COLO668 (cell line): ENCODE measurements around the gene KRT79.
A peak's percentile ranks its signal among the peaks of the same experiment; 100 is the strongest.
"Not testable (repeated sequence)": the region's sequence is repeated elsewhere in the genome, so short reads cannot be mapped to it uniquely, and the experiment has no call there.

Experiments
- DNase-seq: peaks from one replicate; lab custom pipeline; 2025; ENCODE audit not compliant: unreplicated experiment; lab: John Stamatoyannopoulos, UW

Gene KRT79

DNA sequence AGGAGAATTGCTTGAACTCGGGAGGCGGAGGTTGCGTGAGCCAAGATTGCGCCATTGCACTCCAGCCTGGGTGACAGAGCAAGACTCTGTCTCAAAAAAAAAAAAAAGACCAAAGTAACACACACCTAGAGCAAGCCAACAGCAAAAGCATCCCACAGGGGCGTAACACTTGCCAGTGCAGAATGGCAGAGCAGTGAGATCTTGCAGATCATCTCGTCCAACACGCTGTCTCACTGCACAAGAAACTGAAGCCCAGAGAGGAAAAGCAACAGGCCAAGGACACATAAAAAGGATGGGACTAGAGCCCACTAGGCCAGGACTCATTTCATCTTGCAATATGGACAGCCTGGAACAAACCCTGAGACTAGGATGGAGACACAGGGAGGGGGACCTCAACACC, 27.4 kb upstream of the KRT79 start:
- DNase-seq: no peak

DNA sequence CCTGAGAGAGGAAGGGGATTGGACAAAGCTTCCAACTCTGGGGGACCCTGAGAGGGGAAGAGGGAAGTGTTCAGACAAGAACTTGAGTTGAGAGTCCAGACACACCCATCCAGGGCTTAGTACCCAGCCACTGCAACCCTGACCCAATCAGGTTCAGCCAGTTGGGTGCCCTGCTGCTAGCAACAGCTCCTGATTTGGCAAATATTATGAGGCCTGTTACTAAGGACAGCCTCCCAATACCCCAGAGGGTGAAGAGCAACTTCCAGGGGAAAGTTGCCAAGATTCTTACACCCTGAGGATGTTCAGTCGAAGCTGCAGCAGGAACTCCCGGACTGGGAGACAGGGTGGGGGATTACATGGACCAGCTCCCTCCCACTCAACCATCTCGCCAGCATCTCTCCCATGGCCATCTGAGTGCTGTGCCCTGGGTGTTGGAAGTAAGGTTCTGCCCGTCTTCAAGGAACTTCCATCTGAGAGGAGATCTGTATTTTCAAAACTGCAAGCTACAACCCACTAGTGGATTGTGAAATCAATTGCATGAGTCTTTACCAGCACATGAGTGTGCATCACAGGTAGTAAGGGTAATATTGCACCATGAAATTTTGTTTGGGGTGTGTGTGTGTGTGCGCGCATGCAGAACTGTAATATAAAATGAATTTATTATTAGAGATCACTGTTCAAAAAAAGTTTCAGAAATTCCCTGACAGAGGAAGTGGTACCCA, 26.2 kb upstream of the KRT79 start:
- no peak for DNase-seq

DNA sequence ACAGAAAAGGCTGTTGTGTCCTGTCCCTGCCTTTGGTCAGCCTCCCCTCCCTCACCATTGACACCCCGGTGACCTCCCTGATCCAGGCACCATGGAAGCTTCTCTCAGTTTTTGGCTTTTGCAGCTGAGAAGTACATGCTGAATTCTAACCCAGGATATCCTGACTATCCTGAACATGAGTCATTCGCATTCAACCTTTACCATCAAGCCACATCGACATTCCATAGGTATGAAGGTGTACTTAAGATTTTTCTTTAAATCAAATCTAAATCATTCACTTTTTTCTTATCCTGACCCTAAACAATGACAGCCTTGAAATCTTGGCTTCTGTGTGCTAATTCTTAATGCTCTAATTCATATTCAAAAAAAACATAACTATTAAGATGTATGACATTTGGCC, 23.4 kb upstream of the KRT79 start:
- DNase-seq: no peak

DNA sequence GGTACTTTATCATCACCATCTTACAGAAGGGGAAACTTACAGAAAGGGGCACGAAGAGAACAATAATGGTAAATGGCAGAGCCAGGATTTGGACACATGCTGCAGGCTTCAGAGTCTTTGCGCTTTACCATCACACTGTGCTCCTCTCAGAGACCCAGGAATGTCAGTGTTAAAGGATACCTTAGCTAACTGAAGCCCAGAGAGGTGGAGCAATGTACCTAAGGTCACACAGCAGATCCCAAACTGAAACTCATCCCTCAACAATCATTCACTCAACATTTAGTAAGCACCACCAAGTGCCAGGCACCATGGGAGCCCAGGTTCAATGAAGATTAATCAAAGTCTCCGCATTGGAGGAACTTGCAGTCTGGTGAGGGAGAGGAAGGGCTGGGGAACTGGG, 22.7 kb upstream of the KRT79 start:
- no peak for DNase-seq

DNA sequence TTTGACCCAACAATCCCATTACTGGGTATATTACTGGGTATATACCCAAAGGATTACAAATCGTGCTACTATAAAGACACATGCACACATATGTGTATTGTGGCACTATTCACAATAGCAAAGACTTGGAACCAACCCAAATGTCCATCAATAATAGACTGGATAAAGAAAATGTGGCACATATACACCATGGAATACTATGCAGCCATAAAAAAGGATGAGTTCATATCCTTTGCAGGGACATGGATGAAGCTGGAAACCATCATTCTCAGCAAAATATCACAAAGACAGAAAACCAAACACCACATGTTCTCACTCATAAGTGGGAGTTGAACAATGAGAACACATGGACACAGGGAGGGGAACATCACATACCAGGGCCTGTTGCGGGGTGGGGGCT, 22.0 kb upstream of the KRT79 start:
- not testable (repeated sequence) for DNase-seq

DNA sequence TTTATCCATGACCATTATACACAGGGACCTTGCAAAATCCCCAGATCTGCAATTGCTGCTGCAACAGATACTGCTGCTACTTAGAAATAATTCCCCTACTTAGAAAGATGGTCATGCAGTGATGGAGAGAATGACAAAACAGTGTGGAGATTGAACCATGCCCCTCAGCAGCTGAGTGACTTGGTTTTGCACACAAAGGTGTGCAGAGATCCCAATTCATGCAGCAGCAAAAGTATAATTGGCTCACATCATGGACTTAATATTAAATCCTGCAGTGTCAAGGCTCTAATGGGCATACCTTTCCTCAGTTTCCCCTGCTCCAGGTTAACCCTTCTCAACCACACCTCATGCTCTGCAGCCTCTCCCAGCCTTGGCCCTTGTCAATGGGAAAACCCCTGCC, 17.7 kb upstream of the KRT79 start:
- no peak for DNase-seq

DNA sequence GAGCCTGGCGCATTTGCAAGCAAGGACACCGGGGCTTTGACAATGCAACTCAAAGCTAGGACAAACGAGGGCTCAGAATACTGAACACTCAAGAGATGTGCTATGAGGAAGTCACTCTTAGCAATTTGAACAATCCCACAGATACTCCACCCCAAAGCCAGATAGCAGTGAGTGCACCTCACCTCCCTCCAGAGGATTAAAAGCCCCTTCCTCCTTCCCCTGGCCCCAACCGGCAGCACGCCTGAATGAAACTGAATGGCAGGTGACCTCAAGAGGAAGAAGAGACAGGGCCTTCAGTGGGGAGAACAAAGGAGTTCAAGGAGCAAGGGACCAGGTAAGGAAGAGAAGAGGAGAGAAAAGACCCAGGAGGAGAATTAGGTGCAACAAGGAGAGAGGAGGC, 16.6 kb upstream of the KRT79 start:
- no peak for DNase-seq

DNA sequence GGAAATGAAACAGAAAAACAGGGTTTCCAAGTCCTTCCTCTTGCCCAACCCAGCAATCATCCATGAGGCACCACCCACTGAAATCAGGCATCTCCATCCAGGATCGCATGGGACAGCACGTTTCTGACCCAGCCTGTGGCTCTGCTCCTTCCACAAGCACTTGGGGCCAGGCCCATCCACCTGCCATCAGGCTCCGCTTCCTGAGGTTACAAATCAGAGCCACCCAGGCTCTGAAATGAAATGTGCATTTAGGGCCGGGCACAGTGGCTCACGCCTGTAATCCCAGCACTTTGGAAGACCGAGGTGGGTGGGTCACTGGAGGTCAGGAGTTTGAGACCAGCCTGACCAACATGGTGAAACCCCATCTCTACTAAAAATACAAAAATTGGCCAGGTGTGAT, 15.4 kb upstream of the KRT79 start:
- DNase-seq: no peak

DNA sequence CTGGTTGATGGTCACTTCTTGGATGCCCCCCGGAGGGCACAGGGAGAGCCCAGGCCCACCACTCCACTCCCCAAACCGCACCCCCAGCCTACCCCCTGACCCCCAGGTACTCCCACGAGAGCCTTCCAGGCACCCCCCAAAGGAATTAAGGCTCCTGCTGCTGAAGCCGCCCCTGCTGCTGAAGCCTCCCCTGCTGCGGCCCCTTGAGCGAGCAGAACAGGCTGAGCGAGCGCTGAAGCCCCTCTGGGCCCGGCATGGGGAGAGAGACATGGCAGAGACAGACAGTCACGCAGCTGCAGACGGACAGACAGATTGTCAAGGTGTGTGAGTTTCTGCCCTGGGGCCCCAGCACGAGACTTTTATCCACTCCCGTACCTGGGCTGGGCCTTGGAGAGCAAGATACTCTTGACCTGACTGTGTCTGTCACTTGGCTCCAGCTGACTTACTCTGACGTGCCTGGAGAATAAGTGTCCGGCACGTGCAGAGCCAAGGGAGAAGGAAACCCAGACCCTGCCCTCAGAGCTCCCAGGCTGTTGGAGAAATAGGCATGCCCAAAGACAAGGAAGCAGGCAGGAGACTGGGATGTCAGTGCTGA, 14.6 kb upstream of the KRT79 start, which contains the start of gene KRT78:
KRT78 (minus strand) TSS at position 334 of the 595 bp plus-strand sequence; CDS start at position 270, 64 bp downstream.
- no peak for DNase-seq

DNA sequence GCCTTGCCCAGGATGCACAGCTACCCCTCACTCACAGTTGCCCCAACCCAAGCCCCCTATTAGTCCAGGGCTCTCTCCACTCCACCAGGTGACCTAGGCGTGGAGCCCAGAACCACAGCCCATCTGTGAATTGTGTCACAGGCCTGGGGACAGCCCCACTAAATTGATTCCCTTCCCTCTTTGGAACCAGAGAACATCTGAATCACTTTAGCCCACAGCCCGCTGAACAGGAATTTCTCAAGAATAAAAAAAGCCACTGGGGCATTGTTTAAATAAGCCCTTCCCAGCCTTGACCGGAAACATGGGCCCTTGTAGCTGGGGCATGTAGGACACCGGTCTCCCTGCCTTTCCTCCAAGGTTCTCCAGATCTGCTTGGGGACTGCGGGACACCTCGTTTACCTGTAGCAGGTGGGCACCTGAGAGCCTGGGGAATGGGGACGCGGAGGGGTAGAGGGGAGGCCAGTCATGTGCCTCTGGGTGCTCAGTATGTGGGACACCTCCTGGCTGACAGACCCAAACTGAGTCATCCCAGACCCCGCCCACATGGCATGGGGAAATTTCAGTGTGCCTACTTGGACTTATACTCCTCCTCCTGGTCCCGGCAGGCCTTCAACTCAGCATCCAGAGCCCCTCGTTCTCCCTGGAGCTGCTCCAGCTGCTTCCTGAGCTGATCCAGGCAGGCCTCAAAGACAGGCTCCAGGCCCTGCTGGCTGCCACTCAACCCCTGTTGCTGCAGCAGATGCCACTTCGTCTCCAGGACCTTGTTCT, 13.4 kb upstream of the KRT79 start:
- DNase-seq: no peak

DNA sequence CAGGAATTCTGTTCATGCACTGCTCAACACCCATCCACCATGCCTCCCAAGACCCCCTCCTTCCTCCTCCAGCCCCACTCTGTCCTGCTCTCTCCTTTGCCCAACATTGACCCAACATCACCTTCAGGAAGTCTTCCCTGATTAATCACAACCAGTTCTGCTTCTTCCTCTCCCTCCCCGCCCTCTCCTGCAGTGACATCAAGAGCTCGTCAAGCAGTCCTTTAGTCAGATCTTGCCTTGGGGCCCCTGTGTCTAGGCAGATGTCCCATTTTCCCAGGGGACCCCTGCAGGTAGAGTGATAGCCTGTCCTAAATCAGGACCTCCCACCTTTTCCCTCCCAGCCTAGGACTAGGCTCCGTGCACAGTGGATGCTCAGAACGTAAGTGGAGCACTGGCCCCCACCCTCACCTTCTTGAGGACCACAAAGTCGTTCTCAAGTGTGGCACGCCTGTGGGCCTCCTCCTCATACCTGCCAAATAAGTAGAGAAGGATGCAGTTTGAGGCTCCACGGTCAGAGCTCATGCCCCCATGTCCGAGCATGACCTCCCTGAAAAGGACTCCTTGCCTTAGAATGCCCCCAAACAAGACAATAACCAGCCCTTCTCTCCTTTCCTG, 12.4 kb upstream of the KRT79 start:
- no peak for DNase-seq

DNA sequence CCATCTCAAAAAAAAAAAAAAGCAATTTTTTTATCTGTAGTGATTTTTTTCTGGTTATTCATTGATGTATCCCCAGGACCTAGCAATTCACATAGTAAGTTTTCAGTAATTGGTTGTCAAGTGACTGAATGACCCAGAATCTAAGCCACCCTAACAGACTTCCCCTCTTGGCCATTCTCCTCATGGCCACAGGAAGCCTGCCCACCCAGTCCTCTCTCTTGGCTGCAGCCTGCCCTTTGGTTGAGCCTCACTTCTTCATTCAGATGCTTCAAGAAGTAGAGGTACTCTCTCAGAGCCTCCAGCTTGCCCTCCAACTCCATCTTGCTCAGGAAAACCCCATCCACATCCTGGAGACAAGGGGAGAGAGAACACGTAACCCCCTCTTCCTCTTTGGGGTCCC, 11.8 kb upstream of the KRT79 start:
- DNase-seq: no peak

DNA sequence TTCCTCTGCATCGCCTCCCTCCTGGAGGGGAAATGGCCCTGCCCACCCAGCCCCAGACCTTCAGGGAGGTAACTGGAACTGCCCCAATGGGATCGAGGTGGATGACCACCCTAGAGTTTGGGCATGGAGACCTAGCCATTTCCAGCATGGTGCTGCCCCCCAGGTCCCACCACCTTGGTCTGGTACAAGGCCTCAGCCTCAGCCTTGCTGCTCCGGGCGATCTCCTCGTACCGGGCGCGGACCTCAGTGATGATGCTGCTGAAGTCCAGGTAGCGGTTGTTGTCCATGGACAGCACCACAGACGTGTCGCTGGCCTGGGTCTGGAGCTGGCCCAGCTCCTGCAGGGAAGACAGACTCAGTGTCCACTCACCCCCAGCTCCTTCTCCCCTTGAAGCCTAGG, 10.3 kb upstream of the KRT79 start:
- no peak for DNase-seq

DNA sequence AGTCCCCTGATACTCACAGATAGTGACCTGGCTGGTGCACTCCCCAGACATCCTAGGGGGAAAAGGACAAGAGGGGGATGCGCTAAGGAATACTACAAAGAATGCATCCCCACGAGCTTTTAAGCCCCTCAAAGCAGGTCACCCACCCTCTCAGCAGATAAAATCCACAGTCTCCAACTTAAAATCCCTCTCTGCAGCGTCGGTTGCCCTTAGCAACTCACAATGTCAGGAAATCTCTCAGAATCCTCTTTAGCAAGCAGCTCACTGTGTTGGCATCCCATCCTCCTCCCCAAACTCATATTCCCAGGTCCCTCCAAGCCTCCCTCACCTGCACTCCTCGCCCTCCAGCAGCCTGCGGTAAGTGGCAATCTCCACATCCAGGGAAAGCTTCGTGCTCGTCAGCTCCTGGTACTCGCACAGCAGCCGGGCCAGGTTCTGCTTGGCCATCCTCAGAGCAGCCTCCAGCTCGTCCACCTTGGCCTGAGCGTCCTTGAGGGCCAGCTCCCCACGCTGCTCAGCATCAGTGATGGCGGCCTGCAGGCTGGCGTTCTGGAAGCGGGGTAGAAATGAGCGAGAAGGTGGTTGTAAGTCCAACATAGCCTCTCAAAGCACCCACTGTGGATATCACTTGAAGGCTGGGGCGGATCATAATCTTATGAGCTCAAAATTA, 5.5 kb upstream of the KRT79 start:
- DNase-seq: no peak

DNA sequence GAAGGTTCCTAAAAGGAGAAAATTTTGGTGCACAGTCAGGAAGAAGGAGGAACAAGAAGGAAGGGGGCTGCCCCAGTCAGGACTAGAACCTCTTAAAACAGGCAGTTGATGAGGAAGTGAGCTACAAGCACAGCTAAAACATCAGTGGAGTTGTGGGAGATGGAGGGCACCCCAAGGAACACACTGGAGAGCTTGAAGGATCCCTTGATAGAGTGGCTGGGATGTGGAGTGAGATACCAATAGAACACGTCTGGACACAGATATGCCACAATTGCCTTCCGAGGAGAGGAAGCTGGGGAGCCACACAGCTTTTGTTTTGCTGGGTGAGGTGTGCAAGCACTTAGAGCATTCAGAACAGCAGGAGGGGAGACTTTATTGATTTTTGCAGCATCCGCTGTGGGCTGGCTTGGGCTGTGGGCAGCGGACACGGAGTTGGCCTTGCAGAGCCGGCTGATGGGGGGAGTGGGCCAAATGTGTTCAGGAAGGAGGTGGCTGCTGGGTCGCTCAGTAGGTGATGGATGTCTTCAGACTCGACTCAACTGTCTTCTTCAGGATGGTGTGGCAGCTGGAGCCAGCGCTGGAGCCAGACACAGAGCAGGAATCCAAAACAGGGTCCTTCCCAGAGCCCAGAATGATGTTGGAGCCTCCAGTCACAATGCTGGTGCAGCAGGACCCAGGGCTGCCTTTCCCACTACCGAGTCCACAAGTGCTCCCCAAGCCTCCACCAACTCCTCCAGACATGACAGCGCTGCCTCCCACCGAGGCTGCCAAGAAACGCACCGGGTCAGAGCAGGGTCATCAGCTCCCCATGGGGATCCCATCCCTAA, 4.7 kb upstream of the KRT79 start:
- DNase-seq: peak; percentile 10

DNA sequence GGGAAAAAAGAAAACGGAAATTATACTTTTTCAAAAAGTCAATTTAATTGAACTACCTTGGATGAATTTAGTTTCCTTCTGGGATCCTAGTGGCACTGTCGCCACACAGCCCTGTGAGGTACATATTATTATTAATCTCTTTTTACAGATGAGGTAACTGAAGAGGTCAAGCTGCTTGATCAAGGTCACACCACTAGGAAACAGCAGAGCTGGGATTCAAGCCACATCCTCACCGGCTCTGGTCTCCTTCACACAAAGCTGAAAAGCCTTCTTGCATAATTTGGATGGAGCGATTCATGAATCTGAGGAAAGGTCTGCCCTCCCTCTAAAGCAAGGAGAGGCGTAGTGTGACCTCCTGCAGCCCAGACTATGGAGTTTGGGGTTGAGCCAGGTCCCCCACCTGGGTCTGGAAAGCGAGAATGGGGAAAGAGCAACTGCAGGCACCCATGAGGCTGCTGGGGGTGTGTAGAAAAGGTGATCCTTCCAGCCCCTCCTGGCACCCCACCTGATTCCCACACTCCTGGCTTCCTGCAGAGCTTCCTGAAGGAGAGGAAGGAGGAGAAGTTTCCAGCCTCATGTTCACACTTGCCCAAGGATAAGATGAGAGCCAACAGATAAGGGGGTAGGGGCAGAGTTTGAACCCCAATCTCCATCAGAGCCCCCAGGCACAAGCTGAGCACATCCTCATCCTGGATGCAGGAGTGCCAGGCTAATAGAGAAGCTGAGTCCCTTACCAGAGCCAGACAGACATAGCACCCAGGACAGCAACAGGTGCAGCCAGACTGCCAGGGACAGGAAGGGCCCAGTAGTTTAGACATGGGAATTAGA, 3.9 kb upstream of the KRT79 start:
- no peak for DNase-seq

DNA sequence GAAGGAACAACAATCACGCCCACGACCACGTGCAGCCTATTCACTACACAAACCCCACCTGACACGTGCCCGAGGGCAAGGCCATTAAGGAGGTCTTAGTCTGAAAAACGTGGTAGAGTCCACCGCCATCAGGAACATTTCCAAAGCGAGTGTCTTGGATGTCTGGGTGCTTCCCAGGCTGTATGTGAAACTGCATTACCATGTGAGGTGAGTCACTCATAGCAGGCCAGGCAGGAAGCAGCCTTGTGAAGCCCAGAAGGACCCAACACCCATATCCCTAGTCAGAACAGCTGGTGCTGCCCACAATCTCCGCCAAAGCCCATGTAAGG, 3.3 kb upstream of the KRT79 start:
- DNase-seq: no peak

DNA sequence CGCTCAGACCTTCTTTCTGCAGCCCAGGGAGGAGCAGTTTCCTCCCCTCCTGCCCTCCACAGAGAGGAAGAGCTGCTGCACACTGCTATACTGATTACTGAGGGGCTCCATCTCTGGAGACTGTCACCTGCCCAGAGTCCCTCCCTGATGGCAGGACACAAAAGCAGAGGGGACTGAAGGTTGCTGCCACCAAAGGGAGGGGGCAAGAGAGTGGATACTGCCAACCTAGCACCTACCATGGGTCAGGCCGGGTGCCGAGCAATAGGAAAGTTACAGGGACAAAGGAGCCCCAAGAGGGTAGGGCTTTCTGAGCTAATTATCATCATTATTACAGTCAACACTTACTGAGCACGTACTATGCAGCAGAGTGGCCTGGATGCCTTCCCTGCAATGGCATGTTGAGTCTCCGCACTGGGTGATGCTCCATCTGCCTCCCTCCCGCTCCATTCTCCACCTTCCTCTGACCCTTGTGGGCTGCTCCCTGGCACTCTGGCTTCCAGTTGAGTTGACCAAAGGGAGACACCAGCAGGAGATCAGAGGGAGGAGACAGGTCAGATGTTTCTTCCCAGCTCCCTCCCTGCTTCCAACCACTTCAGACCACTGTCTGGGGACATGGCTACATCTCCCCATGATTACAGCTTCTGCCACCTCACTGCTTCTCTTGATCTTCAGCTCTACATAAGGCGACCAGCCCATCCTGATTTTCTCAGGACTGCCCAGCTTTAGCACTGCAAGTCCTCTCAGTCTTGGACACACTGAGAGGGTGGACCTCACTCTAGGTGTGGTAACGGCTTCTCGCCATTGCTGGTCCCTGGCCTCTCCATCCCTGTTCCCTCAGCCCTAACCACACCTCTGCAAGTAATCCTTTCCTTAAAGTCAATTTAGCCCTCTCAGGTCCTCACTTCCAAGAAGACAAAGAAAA, 2.6 kb upstream of the KRT79 start:
- DNase-seq: no peak

DNA sequence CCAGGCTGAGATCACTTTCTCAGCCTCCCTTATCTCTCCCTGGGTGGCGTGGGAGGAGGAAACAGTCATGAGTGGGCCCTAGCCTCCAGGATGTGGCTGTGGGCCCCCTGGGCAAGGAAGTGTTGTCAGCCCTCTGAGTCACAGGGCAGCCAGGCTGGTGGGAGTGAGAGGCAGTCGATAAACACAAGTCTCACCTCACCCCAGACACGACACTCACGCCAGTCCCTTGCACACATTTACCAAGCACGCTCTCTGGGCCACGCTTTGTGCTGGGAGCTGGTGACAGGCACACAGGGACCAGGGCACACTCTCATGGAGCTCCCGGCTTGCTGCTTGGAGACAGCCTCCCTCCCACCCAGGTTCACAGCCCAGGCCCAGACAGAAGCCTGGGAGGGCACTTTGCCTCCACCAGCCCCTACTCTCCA, 1.9 kb upstream of the KRT79 start:
- DNase-seq: no peak
